ENCODE measurements around the gene STK32B. TPM values are rescaled to one million over a fixed set of nuclear protein-coding genes. Genes with fewer than 3 reads are reported as not detected.

Gene STK32B
- total and polyA plus RNA-seq, 12 donors: 0.12 to 0.68 (median 0.34) TPM

DNA sequence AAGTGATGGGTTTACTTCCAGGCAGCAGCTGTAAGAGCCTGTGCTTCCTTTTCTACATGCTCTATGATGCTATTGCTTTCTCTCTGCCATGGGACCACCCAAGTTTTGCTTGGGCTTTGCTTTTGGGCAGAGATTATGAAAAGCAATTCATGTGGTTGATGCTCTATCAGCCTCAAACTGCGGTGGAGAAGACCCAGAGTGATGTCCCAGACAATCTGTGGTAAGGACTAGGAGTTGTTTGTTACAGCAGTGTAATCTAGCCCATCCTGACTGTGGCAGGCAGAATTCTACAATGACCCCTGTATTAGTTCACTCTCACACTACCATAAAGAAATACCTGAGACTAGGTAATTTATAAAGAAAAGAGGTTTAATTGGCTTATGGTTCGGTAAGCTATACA, 22.8 kb upstream of the STK32B start:
- ATAC-seq: no peak
- H3K4me3 ChIP-seq: no peak overlapping the region
- TF ChIP-seq CTCF (IDR thresholded peaks at IDR 0.05): no peak
- peaks cover 0 to 6% (median 0%) of the 10 kb centered on the region in 11 donors for H3K9me3 ChIP-seq
- H3K36me3 ChIP-seq: no peaks in the 10 kb centered on the region
- H3K27ac ChIP-seq: no peak overlapping the region
- H3K4me1 ChIP-seq: peaks cover 0 to 26% (median 11%) of the 10 kb centered on the region in 9 donors
- DNase-seq: no peak
- 85 to 89% methylated on average over 2 of the region's 2 CpGs for WGBS, 2 donors
- intact Hi-C loops (cut with DNase I): no loop called here
- peaks cover 0 to 15% (median 4%) of the 10 kb centered on the region in 7 donors for H3K27me3 ChIP-seq

- Histone ChIP-seq H3K9me3 (no peaks in the 10 kb centered on the region), H3K36me3 (no peaks in the 10 kb centered on the region), H3K27ac (no peak overlapping the region), H3K4me3 (no peak overlapping the region), H3K4me1 (peaks cover 0 to 33% (median 18%) of the 10 kb centered on the region in 9 donors), H3K27me3 (peaks cover 0 to 15% (median 4%) of the 10 kb centered on the region in 7 donors)
- TF ChIP-seq CTCF (IDR thresholded peaks at IDR 0.05): no peak
- DNase-seq: no peak
- intact Hi-C loops (cut with DNase I): no loop called here
- ATAC-seq: no peak
- 83 to 86% methylated on average over 8 of the region's 8 CpGs for WGBS, 2 donors
Measured at GRCh38 chr4:5029447-5029846, 21.8 kb upstream of the STK32B start.

- Histone ChIP-seq H3K36me3 (no peaks in the 10 kb centered on the region), H3K27me3 (peaks cover 0 to 15% (median 4%) of the 10 kb centered on the region in 7 donors), H3K4me3 (no peak overlapping the region), H3K27ac (no peak overlapping the region), H3K9me3 (no peaks in the 10 kb centered on the region), H3K4me1 (peaks cover 0 to 34% (median 18%) of the 10 kb centered on the region in 9 donors)
- 58 to 66% methylated on average over 4 of the region's 4 CpGs for WGBS, 2 donors
- TF ChIP-seq CTCF (IDR thresholded peaks at IDR 0.05): no peak
- ATAC-seq (peak in 1 of 8 donors; percentile 21), DNase-seq (no peak)
- intact Hi-C loops (cut with DNase I): no loop called here
Measured at GRCh38 chr4:5030221-5030620, 21.1 kb upstream of the STK32B start.

GRCh38 chr4:5030927-5031326, 20.4 kb upstream of the STK32B start:
- intact Hi-C loops (cut with DNase I): no loop called here
- H3K27ac ChIP-seq: no peak overlapping the region
- no peak for TF ChIP-seq CTCF (IDR thresholded peaks at IDR 0.05)
- 83 to 90% methylated on average over 3 of the region's 3 CpGs for WGBS, 2 donors
- no peaks in the 10 kb centered on the region for H3K36me3 ChIP-seq
- H3K4me1 ChIP-seq: peaks cover 0 to 35% (median 18%) of the 10 kb centered on the region in 9 donors
- H3K9me3 ChIP-seq: no peaks in the 10 kb centered on the region
- ATAC-seq: no peak
- DNase-seq: no peak
- H3K4me3 ChIP-seq: no peak overlapping the region
- H3K27me3 ChIP-seq: peaks cover 0 to 14% (median 0%) of the 10 kb centered on the region in 7 donors

Data from heart right ventricle (tissue), 16 donors.